Uterus (tissue), 4 donors: ENCODE data around the gene OR2A25. TPM values are rescaled to one million over a fixed set of nuclear protein-coding genes. Genes with fewer than 3 reads are reported as not detected.
"Not testable (repeated sequence)": the region's sequence is repeated elsewhere in the genome, so short reads cannot be mapped to it uniquely, and the experiment has no call there.

Experiments
- DNase-seq, 2 donors: peaks; one replicate each; pipeline ENCODE4 v3.0.0-alpha.2; 2019 to 2020
- H3K27ac ChIP-seq, 2 donors: fragments of 200-600 bp; sonication (generic); 1 replicate in 1 of 2; 2 replicates in 1 of 2; pipeline ENCODE4 v1.5.1; 2016 to 2018
- H3K27me3 ChIP-seq, 2 donors: fragments of 200-600 bp; sonication (generic); one replicate each; pipeline ENCODE4 v1.5.1; 2018 to 2019; ENCODE audit warnings: control low read depth in 1 of 2
- H3K36me3 ChIP-seq, 2 donors: fragments of 200-600 bp; sonication (generic); one replicate each; pipeline ENCODE4 v1.5.1; 2019; ENCODE audit warnings: control low read depth in 1 of 2
- H3K4me1 ChIP-seq, 2 donors: fragments of 200-600 bp; sonication (generic); one replicate each; pipeline ENCODE4 v1.5.1; 2018 to 2019; ENCODE audit warnings: control low read depth in 1 of 2
- H3K4me3 ChIP-seq, 2 donors: fragments of 200-600 bp; sonication (generic); 1 replicate in 1 of 2; 2 replicates in 1 of 2; pipeline ENCODE4 v1.5.1; 2018 to 2019; ENCODE audit warnings: mild to moderate bottlenecking in 1 of 2
- H3K9me3 ChIP-seq, 2 donors: fragments of 200-600 bp; sonication (generic); one replicate each; pipeline ENCODE4 v1.5.1; 2019; ENCODE audit warnings: control low read depth in 1 of 2
- POLR2A ChIP-seq, 2 donors: fragments of 450-650 bp; IDR thresholded peaks; one replicate each; pipeline ENCODE4 v1.6.1; 2016; ENCODE audit warnings: antibody characterized with exemption in 2 of 2, mild to moderate bottlenecking in 1 of 2, moderate library complexity in 1 of 2
- intact Hi-C: fragments of 100-400 bp; cut with DNase I; formaldehyde crosslinking; loops from one replicate; pipeline ENCODE4 v1.15.1; 2023; ENCODE audit warnings: low total_unique reads
- total RNA-seq, 4 donors: library from RNA; depleted of rRNA in 3 of 4; stranded (reverse); fragments of >200 nt in 3 of 4; gene quantifications; one replicate each; pipeline versions ENCODE4 v1.1.0 to v1.2.4, GENCODE V29; 2014 to 2023
- TF ChIP-seq, protein P1 (sequence below), 4 experiments: fragments of 200-600 bp in 2 of 4; fragments of 450-650 bp in 2 of 4; sonication (generic) in 2 of 4; IDR thresholded peaks; one replicate each; pipeline ENCODE4 v1.5.1; 2016 to 2019; ENCODE audit warnings: antibody characterized with exemption in 4 of 4, mild to moderate bottlenecking in 2 of 4, moderate library complexity in 1 of 4
- donor health status: DM: yes; HTN: yes; CAD: no.

OR2A25 gene
- total RNA-seq, 4 donors from 2014 or later: not detected

DNA sequence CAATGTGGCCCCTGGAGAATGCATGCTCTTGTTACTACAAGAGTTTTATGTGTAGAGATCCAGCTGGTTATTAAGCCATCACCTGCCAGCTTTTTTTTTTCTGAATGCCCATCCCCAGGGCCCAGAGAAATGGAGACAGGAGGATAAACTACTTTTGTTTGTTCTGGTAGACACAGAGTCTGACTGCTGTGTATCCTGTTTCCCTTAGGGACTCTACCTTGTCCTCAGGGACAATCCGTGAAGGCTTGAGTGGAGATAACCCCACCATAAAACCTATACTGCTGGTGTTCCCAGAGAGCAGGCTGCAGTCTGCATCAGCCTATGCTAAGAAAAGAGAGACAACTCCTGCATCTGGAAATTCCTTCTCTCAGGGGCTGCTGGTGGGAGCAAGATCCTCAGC lies 21.0 kb upstream of the OR2A25 start, which contains the start of gene OR2A5:
OR2A5 (plus strand) TSS at position 301 of the 400 bp plus-strand sequence. CDS start 1,454 bp downstream, outside the sequence.
- no peak for DNase-seq
- Histone ChIP-seq H3K4me3 (no peak within 1 kb of the TSS), H3K4me1 (no peaks in the 10 kb centered on the region), H3K36me3 (no peaks in the 10 kb centered on the region), H3K27me3 (no peaks in the 10 kb centered on the region), H3K9me3 (no peaks in the 10 kb centered on the region), H3K27ac (no peak within 1 kb of the TSS)
- intact Hi-C loops: no loop called here
- no peak for TF ChIP-seq POLR2A (IDR thresholded peaks at IDR 0.05)
- TF ChIP-seq, protein P1, sequence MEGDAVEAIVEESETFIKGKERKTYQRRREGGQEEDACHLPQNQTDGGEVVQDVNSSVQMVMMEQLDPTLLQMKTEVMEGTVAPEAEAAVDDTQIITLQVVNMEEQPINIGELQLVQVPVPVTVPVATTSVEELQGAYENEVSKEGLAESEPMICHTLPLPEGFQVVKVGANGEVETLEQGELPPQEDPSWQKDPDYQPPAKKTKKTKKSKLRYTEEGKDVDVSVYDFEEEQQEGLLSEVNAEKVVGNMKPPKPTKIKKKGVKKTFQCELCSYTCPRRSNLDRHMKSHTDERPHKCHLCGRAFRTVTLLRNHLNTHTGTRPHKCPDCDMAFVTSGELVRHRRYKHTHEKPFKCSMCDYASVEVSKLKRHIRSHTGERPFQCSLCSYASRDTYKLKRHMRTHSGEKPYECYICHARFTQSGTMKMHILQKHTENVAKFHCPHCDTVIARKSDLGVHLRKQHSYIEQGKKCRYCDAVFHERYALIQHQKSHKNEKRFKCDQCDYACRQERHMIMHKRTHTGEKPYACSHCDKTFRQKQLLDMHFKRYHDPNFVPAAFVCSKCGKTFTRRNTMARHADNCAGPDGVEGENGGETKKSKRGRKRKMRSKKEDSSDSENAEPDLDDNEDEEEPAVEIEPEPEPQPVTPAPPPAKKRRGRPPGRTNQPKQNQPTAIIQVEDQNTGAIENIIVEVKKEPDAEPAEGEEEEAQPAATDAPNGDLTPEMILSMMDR (IDR thresholded peaks at IDR 0.05): no peak

GRCh38 chr7:144049491-144049890 lies 20.1 kb upstream of the OR2A25 start:
- Histone ChIP-seq H3K4me3 (no peak overlapping the region), H3K9me3 (no peaks in the 10 kb centered on the region), H3K4me1 (no peaks in the 10 kb centered on the region), H3K27ac (no peak overlapping the region), H3K36me3 (no peaks in the 10 kb centered on the region), H3K27me3 (no peaks in the 10 kb centered on the region)
- DNase-seq: no peak
- TF ChIP-seq, protein P1 (IDR thresholded peaks at IDR 0.05): no peak
- no peak for TF ChIP-seq POLR2A (IDR thresholded peaks at IDR 0.05)
- intact Hi-C loops: no loop called here

- no peak overlapping the region for H3K4me3 ChIP-seq
- TF ChIP-seq, protein P1 (IDR thresholded peaks at IDR 0.05): no peak
- TF ChIP-seq POLR2A (IDR thresholded peaks at IDR 0.05): no peak
- H3K27me3 ChIP-seq: no peaks in the 10 kb centered on the region
- no peak overlapping the region for H3K27ac ChIP-seq
- intact Hi-C loops: no loop called here
- no peaks in the 10 kb centered on the region for H3K4me1 ChIP-seq
- H3K36me3 ChIP-seq: no peaks in the 10 kb centered on the region
- DNase-seq: no peak
- H3K9me3 ChIP-seq: no peaks in the 10 kb centered on the region
Observed at GRCh38 chr7:144050093-144050492, 19.5 kb upstream of the OR2A25 start.

DNA sequence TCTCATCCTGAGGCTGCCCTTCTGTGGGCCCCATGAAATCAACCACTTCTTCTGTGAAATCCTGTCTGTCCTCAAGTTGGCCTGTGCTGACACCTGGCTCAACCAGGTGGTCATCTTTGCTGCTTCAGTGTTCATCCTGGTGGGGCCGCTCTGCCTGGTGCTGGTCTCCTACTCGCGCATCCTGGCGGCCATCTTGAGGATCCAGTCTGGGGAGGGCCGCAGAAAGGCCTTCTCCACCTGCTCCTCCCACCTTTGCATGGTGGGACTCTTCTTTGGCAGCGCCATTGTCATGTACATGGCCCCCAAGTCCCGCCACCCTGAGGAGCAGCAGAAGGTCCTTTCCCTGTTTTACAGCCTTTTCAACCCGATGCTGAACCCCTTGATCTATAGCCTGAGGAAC lies 18.7 kb upstream of the OR2A25 start:
- H3K36me3 ChIP-seq, intact Hi-C loops, H3K9me3 ChIP-seq: not testable (repeated sequence)

GRCh38 chr7:144057954-144058353 lies 11.7 kb upstream of the OR2A25 start:
- no peak for TF ChIP-seq POLR2A (IDR thresholded peaks at IDR 0.05)
- TF ChIP-seq, protein P1 (IDR thresholded peaks at IDR 0.05): no peak
- no peak overlapping the region for H3K4me3 ChIP-seq
- no peaks in the 10 kb centered on the region for H3K4me1 ChIP-seq
- no peaks in the 10 kb centered on the region for H3K36me3 ChIP-seq
- DNase-seq: no peak
- H3K27ac ChIP-seq: no peak overlapping the region
- H3K9me3 ChIP-seq: no peaks in the 10 kb centered on the region
- intact Hi-C loops: no loop called here
- H3K27me3 ChIP-seq: no peaks in the 10 kb centered on the region

More for the DNA sequence above, 18.7 kb upstream of the OR2A25 start:
- H3K27ac ChIP-seq, H3K27me3 ChIP-seq, DNase-seq, H3K4me1 ChIP-seq, H3K4me3 ChIP-seq: not testable (repeated sequence)

DNA sequence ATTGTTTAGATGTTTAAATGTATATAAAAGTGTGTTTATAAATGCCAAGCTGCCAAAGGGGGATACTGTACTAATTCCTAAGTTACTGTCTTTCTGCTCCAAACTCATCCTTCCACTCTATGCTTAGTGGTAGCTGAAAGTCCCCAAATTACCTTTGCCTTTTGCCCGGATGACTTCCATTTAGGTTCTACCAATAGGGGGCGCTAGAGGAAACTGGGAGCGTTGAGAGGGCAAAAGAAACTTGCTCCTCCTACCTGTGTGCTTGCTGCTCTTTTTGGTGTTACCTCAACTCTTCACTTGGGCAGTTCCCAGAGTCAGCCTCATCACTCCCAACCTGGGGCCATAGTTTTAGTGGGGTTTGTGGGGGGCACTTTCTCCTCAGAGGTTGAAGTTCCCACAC lies 5.9 kb upstream of the OR2A25 start:
- Histone ChIP-seq H3K4me1 (no peaks in the 10 kb centered on the region), H3K4me3 (no peak overlapping the region), H3K36me3 (no peaks in the 10 kb centered on the region), H3K27me3 (no peaks in the 10 kb centered on the region), H3K27ac (no peak overlapping the region), H3K9me3 (no peaks in the 10 kb centered on the region)
- TF ChIP-seq, protein P1 (IDR thresholded peaks at IDR 0.05): no peak
- no peak for TF ChIP-seq POLR2A (IDR thresholded peaks at IDR 0.05)
- intact Hi-C loops: no loop called here
- no peak for DNase-seq
